G401 (cell line): Measurements from ENCODE around the gene LILRA5. TPM values are rescaled to one million over a fixed set of nuclear protein-coding genes. Genes with fewer than 3 reads are reported as not detected.

Experiments used
- total RNA-seq: library from RNA; depleted of rRNA; stranded (reverse); fragments of >200 nt; shearing (Covaris generic); gene quantifications from 2 replicates; pipeline ENCODE4 v1.2.3, GENCODE V29; 2014; rRNA removed

The LILRA5 gene
- total RNA-seq, 1 experiment from 2014 or later = not detected

Other genes starting within 250 kb of the LILRA5 start
- 0.71 TPM in 1 of 2 replicates, not detected in the other for gene VSTM1, start 249.3 kb downstream of the LILRA5 start, total RNA-seq
- not detected in 2 replicates for gene TARM1, start 231.8 kb downstream of the LILRA5 start, total RNA-seq
- 1.7 TPM in 1 of 2 replicates, not detected in the other for gene OSCAR, start 212.4 kb downstream of the LILRA5 start, total RNA-seq
- gene NDUFA3, start 210.3 kb downstream of the LILRA5 start, total RNA-seq = 28.7 and 54.7 TPM in 2 replicates
- 21.6 and 23.5 TPM in 2 replicates for gene TFPT, start 197.5 kb downstream of the LILRA5 start, total RNA-seq
- gene PRPF31, start 197.4 kb downstream of the LILRA5 start, total RNA-seq = 111 and 113 TPM in 2 replicates
- 11.6 and 15.2 TPM in 2 replicates for gene CNOT3, start 175.4 kb downstream of the LILRA5 start, total RNA-seq
- gene LENG1, start 153.4 kb downstream of the LILRA5 start, total RNA-seq = 5.5 and 7.3 TPM in 2 replicates
- gene TMC4, start 140.0 kb downstream of the LILRA5 start, total RNA-seq = 9.6 TPM in 1 of 2 replicates, not detected in the other
- gene MBOAT7, start 123.6 kb downstream of the LILRA5 start, total RNA-seq = 36.3 and 46.0 TPM in 2 replicates
- 146 and 178 TPM in 2 replicates for gene TSEN34, start 121.9 kb downstream of the LILRA5 start, total RNA-seq
- 2,874 and 3,759 TPM in 2 replicates for gene RPS9, start 112.3 kb downstream of the LILRA5 start, total RNA-seq
- 0.74 and 0.81 TPM in 2 replicates for gene LILRB3, start 90.2 kb downstream of the LILRA5 start, total RNA-seq
- gene LILRA6, start 70.4 kb downstream of the LILRA5 start, total RNA-seq = not detected in 2 replicates
- gene LILRB5, start 55.9 kb downstream of the LILRA5 start, total RNA-seq = not detected in 2 replicates
- gene LILRB2, start 32.1 kb downstream of the LILRA5 start, total RNA-seq = not detected in 2 replicates
- gene LILRA4, start 26.0 kb upstream of the LILRA5 start, total RNA-seq = not detected in 2 replicates
- gene LAIR1, start 51.8 kb upstream of the LILRA5 start, total RNA-seq = 0.37 TPM in 1 of 2 replicates, not detected in the other
- gene TTYH1, start 102.3 kb upstream of the LILRA5 start, total RNA-seq = 0.10 and 0.12 TPM in 2 replicates
- gene LENG8, start 136.0 kb upstream of the LILRA5 start, total RNA-seq = 5.3 and 12.4 TPM in 2 replicates
- 20.6 and 20.7 TPM in 2 replicates for gene LENG9, start 150.6 kb upstream of the LILRA5 start, total RNA-seq
- gene CDC42EP5, start 160.1 kb upstream of the LILRA5 start, total RNA-seq = 85.4 and 87.3 TPM in 2 replicates
- not detected in 2 replicates for gene LAIR2, start 189.7 kb upstream of the LILRA5 start, total RNA-seq